Heart right ventricle (tissue), 16 donors: ENCODE results near the gene CALB2. TPM values are rescaled to one million over a fixed set of nuclear protein-coding genes. Genes with fewer than 3 reads are reported as not detected.

Source experiments
- ATAC-seq, 8 donors: fragments of 200-7000 bp; cut with Tn5 transposase; one replicate each; pipeline ENCODE4 v1.9.1; 2020; ENCODE audit warnings: mild to moderate bottlenecking in 8 of 8, moderate library complexity in 8 of 8, moderate number of reproducible peaks in 1 of 8
- DNase-seq, 2 donors: peaks; one replicate each; pipeline ENCODE4 v3.0.0-alpha.2; 2020
- H3K27ac ChIP-seq, 10 donors: fragments of 200-600 bp; sonication (generic) in 2 of 10; one replicate each; pipeline versions ENCODE4 v1.5.0 to v1.8.0; 2020 to 2022; ENCODE audit warnings: mild to moderate bottlenecking in 3 of 10
- H3K27me3 ChIP-seq, 7 donors: fragments of 200-600 bp; one replicate each; pipeline ENCODE4 v1.8.0; 2021 to 2022; ENCODE audit warnings: mild to moderate bottlenecking in 2 of 7
- H3K36me3 ChIP-seq, 9 donors: fragments of 200-600 bp; sonication (generic) in 1 of 9; one replicate each; pipeline versions ENCODE4 v1.5.0 to v1.8.0; 2020 to 2022; ENCODE audit warnings: mild to moderate bottlenecking in 2 of 9
- H3K4me1 ChIP-seq, 9 donors: fragments of 200-600 bp; sonication (generic) in 1 of 9; one replicate each; pipeline versions ENCODE4 v1.5.0 to v1.8.0; 2020 to 2022; ENCODE audit warnings: mild to moderate bottlenecking in 4 of 9
- H3K4me3 ChIP-seq, 10 donors: fragments of 200-600 bp; sonication (generic) in 2 of 10; one replicate each; pipeline versions ENCODE4 v1.5.0 to v1.8.0; 2020 to 2022; ENCODE audit warnings: mild to moderate bottlenecking in 7 of 10, moderate library complexity in 2 of 10
- H3K9me3 ChIP-seq, 11 donors: fragments of 200-600 bp in 10 of 11; sonication (generic) in 2 of 11; one replicate each; pipeline versions ENCODE4 v1.5.0 to v1.8.0; 2013 to 2022; ENCODE audit warnings: mild to moderate bottlenecking in 2 of 11, control low read depth in 1 of 11, moderate library complexity in 1 of 11
- WGBS, 2 donors: extraction: QIAGEN DNeasy Blood & Tissue Kit; methylation state at CpG; one replicate each; pipeline ENCODE4 v1.1.7; 2013; ENCODE audit warnings: inconsistent platforms in 1 of 2; 5-methylcytosine and 5-hydroxymethylcytosine counted together
- intact Hi-C, 10 donors: fragments of 100-400 bp; cut with DNase I; formaldehyde crosslinking; loops; one replicate each; pipeline versions ENCODE4 v1.11.1 to v1.14.2; 2022
- polyA plus RNA-seq, 2 donors: library from polyadenylated mRNA; stranded (reverse); fragments of 200-250 nt; gene quantifications; one replicate each; pipeline ENCODE4 v1.2.3, GENCODE V29; 2013
- total RNA-seq, 10 donors: library from RNA; stranded (reverse); fragmentation: NEBNext Ultra II Directional in 3 of 10; extraction: Animal tissue kit (Norgen Biotek cat#: 25700) in 3 of 10; gene quantifications; one replicate each; pipeline versions ENCODE4 v1.2.1 to v1.2.4, GENCODE V29; 2021 to 2023
- TF ChIP-seq, protein P1 (sequence below), 9 donors: fragments of 200-600 bp; sonication (generic) in 2 of 9; IDR thresholded peaks; one replicate each; pipeline versions ENCODE4 v1.5.0 to v1.8.0; 2021 to 2022; ENCODE audit warnings: antibody characterized with exemption in 9 of 9, mild to moderate bottlenecking in 5 of 9, moderate library complexity in 1 of 9
- donor health status: Arrhythmogenic right ventricular cardiomyopathy.
- donor health status: ischemic (EF 13 %, LVEDD 7.1; RV severe dilation, severe dysfunction).
- donor health status: healthy with polysubstance abuse.
- donor health status: DM: no; HTN: yes; CAD: no.
- donor health status: DM: no; HTN: no; CAD: no.
- donor health status: ischemic (EF 25% LVEDD 6.9; RV normal size, moderate dysfunction).
- donor health status: ischemic (EF 25% LVEDD 5.7; RV mildly dilated, moderate dysfunction).
- donor health status: healthy.
- donor health status: DM: yes; HTN: yes; CAD: no.
- donor health status: Ischemic cardiomyopathy.
- donor health status: ischemic (EF 35%, LVEDD 5.7; RV mildly dilated, moderate dysfunction).
- donor health status: nonischemic (EF 11% LVEDD 7.7; RV severe dilation, severe dysfunction).
- donor health status: DM: yes; HTN: yes; CAD: no.
- donor health status: PGD.
- donor health status: ischemic (EF 29% LVEDD 5.4; RV normal size, mild dysfunction).
- donor health status: nonischemic (EF 23%, LVEDD 6.1; RV moderate dilation, normal function).

CALB2 gene
- total and polyA plus RNA-seq, 12 donors = 0.16 to 3.7 (median 1.2) TPM; not detected in 3

DNA sequence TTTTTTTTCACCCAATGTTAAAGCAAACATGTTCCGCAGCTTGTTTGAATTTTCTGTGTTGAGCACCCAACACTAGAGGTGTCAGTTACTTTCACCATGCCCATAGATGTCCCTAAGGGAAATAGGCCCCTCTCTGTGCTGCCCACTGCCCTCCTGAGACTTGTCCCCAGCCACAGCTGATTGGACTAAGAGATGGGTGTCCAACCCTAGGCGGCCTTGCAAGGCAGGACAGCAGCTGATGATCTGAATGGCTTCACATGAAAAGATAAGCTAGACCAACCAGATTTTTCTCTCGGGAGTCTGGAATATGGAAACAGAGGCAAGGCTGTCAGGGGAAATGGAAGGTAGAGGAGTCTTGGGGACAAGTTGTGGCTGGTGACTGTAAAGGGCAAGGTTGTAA is 6.1 kb upstream of the CALB2 start:
- Histone ChIP-seq H3K27ac (no peak overlapping the region), H3K4me1 (no peaks in the 10 kb centered on the region), H3K27me3 (peaks cover 0 to 45% (median 10%) of the 10 kb centered on the region in 7 donors), H3K4me3 (no peak overlapping the region), H3K9me3 (no peaks in the 10 kb centered on the region), H3K36me3 (no peaks in the 10 kb centered on the region)
- WGBS, 2 donors = 80 to 82% methylated on average over 3 of the region's 3 CpGs
- no peak for DNase-seq
- TF ChIP-seq, protein P1, sequence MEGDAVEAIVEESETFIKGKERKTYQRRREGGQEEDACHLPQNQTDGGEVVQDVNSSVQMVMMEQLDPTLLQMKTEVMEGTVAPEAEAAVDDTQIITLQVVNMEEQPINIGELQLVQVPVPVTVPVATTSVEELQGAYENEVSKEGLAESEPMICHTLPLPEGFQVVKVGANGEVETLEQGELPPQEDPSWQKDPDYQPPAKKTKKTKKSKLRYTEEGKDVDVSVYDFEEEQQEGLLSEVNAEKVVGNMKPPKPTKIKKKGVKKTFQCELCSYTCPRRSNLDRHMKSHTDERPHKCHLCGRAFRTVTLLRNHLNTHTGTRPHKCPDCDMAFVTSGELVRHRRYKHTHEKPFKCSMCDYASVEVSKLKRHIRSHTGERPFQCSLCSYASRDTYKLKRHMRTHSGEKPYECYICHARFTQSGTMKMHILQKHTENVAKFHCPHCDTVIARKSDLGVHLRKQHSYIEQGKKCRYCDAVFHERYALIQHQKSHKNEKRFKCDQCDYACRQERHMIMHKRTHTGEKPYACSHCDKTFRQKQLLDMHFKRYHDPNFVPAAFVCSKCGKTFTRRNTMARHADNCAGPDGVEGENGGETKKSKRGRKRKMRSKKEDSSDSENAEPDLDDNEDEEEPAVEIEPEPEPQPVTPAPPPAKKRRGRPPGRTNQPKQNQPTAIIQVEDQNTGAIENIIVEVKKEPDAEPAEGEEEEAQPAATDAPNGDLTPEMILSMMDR (IDR thresholded peaks at IDR 0.05) = no peak
- intact Hi-C loops = no loop called here
- ATAC-seq = no peak

DNA sequence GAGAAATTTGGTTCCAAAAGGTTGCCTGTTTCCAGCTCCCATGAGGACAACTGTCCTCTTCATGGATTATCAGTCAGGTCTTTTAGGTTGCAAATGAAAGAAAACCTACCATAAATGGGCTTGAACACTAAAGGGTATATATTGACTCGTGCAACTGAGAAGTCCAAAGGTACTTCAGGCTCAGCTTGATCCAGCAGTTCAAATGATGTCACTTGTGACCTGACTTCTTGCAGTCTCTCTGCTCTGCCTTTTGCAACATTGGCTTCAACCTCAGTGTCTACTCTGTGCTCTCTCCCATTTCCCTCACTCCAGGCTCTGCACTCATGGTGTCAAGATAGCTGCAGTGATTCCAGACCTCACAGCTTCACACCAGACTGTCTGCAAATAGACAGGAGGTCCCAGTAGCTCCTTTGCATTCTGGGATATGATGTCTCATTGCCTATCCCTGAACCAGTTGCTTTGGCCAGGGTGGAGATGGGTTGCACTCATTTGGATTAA is 5.5 kb upstream of the CALB2 start:
- Histone ChIP-seq H3K9me3 (no peaks in the 10 kb centered on the region), H3K36me3 (no peaks in the 10 kb centered on the region), H3K4me1 (peaks cover 0 to 4% (median 0%) of the 10 kb centered on the region in 9 donors), H3K27me3 (peaks cover 0 to 45% (median 16%) of the 10 kb centered on the region in 7 donors), H3K4me3 (no peak overlapping the region), H3K27ac (no peak overlapping the region)
- intact Hi-C loops = no loop called here
- DNase-seq (no peak), ATAC-seq (no peak)
- TF ChIP-seq, protein P1 (IDR thresholded peaks at IDR 0.05) = no peak
- 60 to 66% methylated on average over 1 of the region's 1 CpG for WGBS, 2 donors

GRCh38 chr16:71353736-71354135 is 4.8 kb upstream of the CALB2 start:
- ATAC-seq = no peak
- 60 to 61% methylated on average over 5 of the region's 5 CpGs for WGBS, 2 donors
- H3K4me1 ChIP-seq = peaks cover 0 to 11% (median 6%) of the 10 kb centered on the region in 9 donors
- intact Hi-C loops = no loop called here
- no peak for DNase-seq
- no peak overlapping the region for H3K27ac ChIP-seq
- no peak overlapping the region for H3K4me3 ChIP-seq
- H3K36me3 ChIP-seq = no peaks in the 10 kb centered on the region
- H3K27me3 ChIP-seq = peaks cover 0 to 53% (median 20%) of the 10 kb centered on the region in 7 donors
- TF ChIP-seq, protein P1 (IDR thresholded peaks at IDR 0.05) = no peak
- no peaks in the 10 kb centered on the region for H3K9me3 ChIP-seq

GRCh38 chr16:71354156-71354555 is 4.4 kb upstream of the CALB2 start:
- DNase-seq (no peak), ATAC-seq (no peak)
- Histone ChIP-seq H3K27ac (no peak overlapping the region), H3K4me1 (peaks cover 0 to 14% (median 8%) of the 10 kb centered on the region in 9 donors), H3K27me3 (peaks cover 0 to 57% (median 20%) of the 10 kb centered on the region in 7 donors), H3K36me3 (no peaks in the 10 kb centered on the region), H3K4me3 (no peak overlapping the region), H3K9me3 (no peaks in the 10 kb centered on the region)
- intact Hi-C loops = no loop called here
- TF ChIP-seq, protein P1 (IDR thresholded peaks at IDR 0.05) = no peak
- WGBS, 2 donors = 81 to 84% methylated on average over 4 of the region's 4 CpGs
